OCI-LY7 (cell line): ENCODE results near the gene ZC3H7B.

Experiments
- CTCF ChIP-seq: fragments of 200-600 bp; sonication (generic); conservative IDR thresholded peaks from 2 replicates; pipeline ENCODE4 v1.5.1; 2014; ENCODE audit warnings: mild to moderate bottlenecking, antibody characterized with exemption, low read length, moderate library complexity, mixed read lengths
- EZH2phosphoT487 ChIP-seq: fragments of 200-600 bp; sonication (generic); IDR thresholded peaks from 2 replicates; pipeline ENCODE4 v1.6.1; 2018; ENCODE audit warnings: low read depth, borderline replicate concordance, mild to moderate bottlenecking, mixed run types, antibody characterized with exemption, low read length, moderate library complexity, mixed read lengths

GRCh38 chr22:41320416-41321240 lies 19.3 kb downstream of the ZC3H7B start:
- TF ChIP-seq CTCF (no peak), EZH2phosphoT487 (no peak)
